Stimulated activated naive CD8-positive, alpha-beta T cell treated with anti-CD3 and anti-CD28 coated beads, Interleukin-15, amount 100 ng/mL, for 72 hours (primary cell): Measurements from ENCODE around the gene EPHA6.
"Not testable (repeated sequence)": the region's sequence is repeated elsewhere in the genome, so short reads cannot be mapped to it uniquely, and the experiment has no call there.

Source experiments
- ATAC-seq: fragments of 150-1000 bp; cut with Tn5 transposase; 2 replicates; pipeline ENCODE4 v1.10.0; 2021; ENCODE audit warnings: mild to moderate bottlenecking, moderate library complexity
- DNase-seq, 2 donors: peaks; one replicate each; pipeline ENCODE4 v3.0.0; 2021 to 2022
- H3K27ac Mint-ChIP-seq, 2 donors: one replicate each; pipeline ENCODE4 v1.8.0; 2022; ENCODE audit warnings: mild to moderate bottlenecking in 2 of 2, mixed read lengths in 2 of 2, moderate library complexity in 2 of 2
- H3K27me3 Mint-ChIP-seq: one replicate; pipeline ENCODE4 v1.8.0; 2022; ENCODE audit warnings: mixed read lengths
- H3K4me1 Mint-ChIP-seq: one replicate; pipeline ENCODE4 v1.8.0; 2022; ENCODE audit warnings: mild to moderate bottlenecking, mixed read lengths
- H3K4me3 Mint-ChIP-seq, 2 donors: one replicate each; pipeline ENCODE4 v1.8.0; 2022; ENCODE audit warnings: mild to moderate bottlenecking in 2 of 2, mixed read lengths in 2 of 2, moderate library complexity in 1 of 2
- H3K9me3 Mint-ChIP-seq, 2 donors: one replicate each; pipeline ENCODE4 v1.8.0; 2022; ENCODE audit warnings: mixed read lengths in 2 of 2

Gene EPHA6

GRCh38 chr3:96970211-96970610 lies 155.8 kb downstream of the EPHA6 start:
- DNase-seq = no peak
- Mint-ChIP-seq H3K9me3 (no peaks in the 10 kb centered on the region), H3K4me3 (no peak overlapping the region), H3K4me1 (no peaks in the 10 kb centered on the region), H3K27ac (no peak overlapping the region), H3K27me3 (no peaks in the 10 kb centered on the region)
- ATAC-seq = no peak

GRCh38 chr3:96977671-96978070 lies 163.3 kb downstream of the EPHA6 start:
- DNase-seq = no peak
- ATAC-seq = no peak
- H3K27me3 Mint-ChIP-seq = no peaks in the 10 kb centered on the region
- peaks cover 0 to 16% of the 10 kb centered on the region in 2 donors for H3K9me3 Mint-ChIP-seq
- no peak overlapping the region for H3K27ac Mint-ChIP-seq
- H3K4me1 Mint-ChIP-seq = no peaks in the 10 kb centered on the region
- H3K4me3 Mint-ChIP-seq = no peak overlapping the region

GRCh38 chr3:96983716-96984115 lies 169.3 kb downstream of the EPHA6 start:
- not testable (repeated sequence) for H3K27me3 Mint-ChIP-seq, H3K27ac Mint-ChIP-seq, ATAC-seq, DNase-seq, H3K4me1 Mint-ChIP-seq, H3K4me3 Mint-ChIP-seq
- H3K9me3 Mint-ChIP-seq = peaks cover 0 to 17% of the 10 kb centered on the region in 2 donors

- Mint-ChIP-seq H3K9me3 (peaks cover 8 to 17% of the 10 kb centered on the region in 2 donors), H3K4me1 (no peaks in the 10 kb centered on the region), H3K4me3 (no peak overlapping the region), H3K27ac (no peak overlapping the region), H3K27me3 (no peaks in the 10 kb centered on the region)
- DNase-seq = no peak
- ATAC-seq = no peak
These were observed 171.8 kb downstream of the EPHA6 start for GRCh38 chr3:96986241-96986640.

- Mint-ChIP-seq H3K27ac (no peak overlapping the region), H3K9me3 (peaks cover 6 to 17% of the 10 kb centered on the region in 2 donors), H3K4me3 (no peak overlapping the region), H3K27me3 (no peaks in the 10 kb centered on the region), H3K4me1 (no peaks in the 10 kb centered on the region)
- ATAC-seq = no peak
- DNase-seq = no peak
These were observed 176.8 kb downstream of the EPHA6 start for GRCh38 chr3:96991231-96991630.

DNA sequence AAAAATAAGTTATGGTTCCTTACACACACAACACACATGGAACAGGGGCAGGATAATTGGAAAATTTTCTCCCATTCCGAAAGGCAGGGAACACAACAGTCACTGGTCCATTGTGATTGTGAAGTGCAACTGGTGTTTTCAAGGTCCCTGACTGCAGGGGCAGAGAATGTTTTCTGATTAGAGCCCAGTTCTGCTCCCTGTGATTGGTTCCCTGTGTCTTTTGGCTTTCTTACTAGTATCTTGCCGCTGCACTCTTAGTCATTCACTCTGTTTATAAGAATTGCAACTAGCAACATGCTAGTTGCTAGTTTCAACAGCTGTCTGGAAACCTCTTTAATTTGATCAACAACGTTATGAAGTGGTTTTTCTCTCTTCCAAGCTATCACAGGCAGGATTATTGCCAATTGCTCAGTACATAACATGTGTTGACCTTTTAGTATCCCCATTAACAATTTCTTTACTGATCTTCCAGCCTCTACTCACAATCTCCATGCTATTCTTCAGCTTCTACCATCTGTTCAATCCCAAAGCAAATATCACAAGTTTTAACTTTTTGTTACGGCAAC lies 177.5 kb downstream of the EPHA6 start:
- Mint-ChIP-seq H3K4me3 (no peak overlapping the region), H3K9me3 (peaks cover 6 to 17% of the 10 kb centered on the region in 2 donors), H3K27ac (no peak overlapping the region), H3K27me3 (no peaks in the 10 kb centered on the region), H3K4me1 (no peaks in the 10 kb centered on the region)
- DNase-seq (no peak), ATAC-seq (no peak)

GRCh38 chr3:96994988-96995387 lies 180.6 kb downstream of the EPHA6 start:
- H3K27ac Mint-ChIP-seq = no peak overlapping the region
- no peaks in the 10 kb centered on the region for H3K27me3 Mint-ChIP-seq
- no peak overlapping the region for H3K4me3 Mint-ChIP-seq
- peaks cover 6 to 9% of the 10 kb centered on the region in 2 donors for H3K9me3 Mint-ChIP-seq
- ATAC-seq (no peak), DNase-seq (no peak)
- H3K4me1 Mint-ChIP-seq = no peaks in the 10 kb centered on the region

- no peak for ATAC-seq
These were observed 181.6 kb downstream of the EPHA6 start for GRCh38 chr3:96996009-96996408.

DNA sequence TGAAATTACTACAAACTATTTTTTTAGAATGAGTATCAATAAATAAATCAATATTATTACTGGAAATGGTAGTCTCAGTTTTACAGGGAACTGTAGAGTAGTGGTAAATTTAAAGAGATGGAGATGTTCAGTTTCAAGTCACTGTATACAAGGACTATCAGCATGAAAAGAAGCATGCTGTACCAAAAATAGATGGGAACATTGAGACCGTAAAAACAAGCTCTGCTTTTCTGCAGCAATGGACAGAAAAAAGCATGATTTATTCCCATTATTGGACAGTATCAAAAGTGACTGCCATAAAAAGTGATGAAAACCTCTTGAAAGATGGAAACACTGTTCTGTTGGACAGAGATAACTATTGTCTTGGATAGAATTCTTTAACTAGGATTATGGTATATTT lies 187.2 kb downstream of the EPHA6 start:
- DNase-seq = no peak
- peaks cover 4 to 17% of the 10 kb centered on the region in 2 donors for H3K9me3 Mint-ChIP-seq
- ATAC-seq = no peak
- no peaks in the 10 kb centered on the region for H3K4me1 Mint-ChIP-seq
- H3K27me3 Mint-ChIP-seq = no peaks in the 10 kb centered on the region
- H3K27ac Mint-ChIP-seq = no peak overlapping the region
- H3K4me3 Mint-ChIP-seq = no peak overlapping the region

More at GRCh38 chr3:96996009-96996408, 181.6 kb downstream of the EPHA6 start:
- Mint-ChIP-seq H3K27me3 (no peaks in the 10 kb centered on the region), H3K9me3 (peaks cover 6 to 9% of the 10 kb centered on the region in 2 donors), H3K4me1 (no peaks in the 10 kb centered on the region), H3K4me3 (no peak overlapping the region), H3K27ac (no peak overlapping the region)
- no peak for DNase-seq

DNA sequence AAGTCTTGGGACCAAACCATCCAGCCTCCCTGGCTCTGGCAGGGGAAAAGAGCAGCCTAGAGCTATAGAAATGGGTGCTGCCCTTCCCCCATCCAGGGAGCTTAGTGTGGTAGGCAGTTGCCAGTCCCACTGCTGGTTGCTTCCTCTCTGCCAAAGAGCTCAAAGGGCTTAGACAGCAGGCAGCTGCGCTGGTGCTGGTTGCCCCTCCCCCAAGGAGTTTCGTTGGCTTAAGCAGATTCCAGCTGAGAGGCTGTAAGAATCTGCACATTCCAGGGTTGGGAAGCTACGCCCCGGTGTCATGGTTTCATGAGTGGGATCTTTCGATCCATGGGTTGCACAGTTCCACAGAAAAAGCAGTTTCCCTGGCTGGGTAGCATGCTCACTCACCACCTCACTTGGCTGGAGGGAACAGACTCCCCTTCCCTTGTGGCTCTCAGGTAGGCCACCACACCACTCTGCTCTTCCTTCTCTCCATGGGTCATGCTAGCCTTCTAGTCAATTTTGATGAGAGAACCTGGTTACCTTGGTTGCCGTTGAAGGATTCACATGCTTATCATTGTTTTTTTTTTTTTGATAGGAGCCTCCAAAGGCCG lies 195.1 kb downstream of the EPHA6 start:
- DNase-seq = no peak
- H3K4me3 Mint-ChIP-seq = no peak overlapping the region

DNA sequence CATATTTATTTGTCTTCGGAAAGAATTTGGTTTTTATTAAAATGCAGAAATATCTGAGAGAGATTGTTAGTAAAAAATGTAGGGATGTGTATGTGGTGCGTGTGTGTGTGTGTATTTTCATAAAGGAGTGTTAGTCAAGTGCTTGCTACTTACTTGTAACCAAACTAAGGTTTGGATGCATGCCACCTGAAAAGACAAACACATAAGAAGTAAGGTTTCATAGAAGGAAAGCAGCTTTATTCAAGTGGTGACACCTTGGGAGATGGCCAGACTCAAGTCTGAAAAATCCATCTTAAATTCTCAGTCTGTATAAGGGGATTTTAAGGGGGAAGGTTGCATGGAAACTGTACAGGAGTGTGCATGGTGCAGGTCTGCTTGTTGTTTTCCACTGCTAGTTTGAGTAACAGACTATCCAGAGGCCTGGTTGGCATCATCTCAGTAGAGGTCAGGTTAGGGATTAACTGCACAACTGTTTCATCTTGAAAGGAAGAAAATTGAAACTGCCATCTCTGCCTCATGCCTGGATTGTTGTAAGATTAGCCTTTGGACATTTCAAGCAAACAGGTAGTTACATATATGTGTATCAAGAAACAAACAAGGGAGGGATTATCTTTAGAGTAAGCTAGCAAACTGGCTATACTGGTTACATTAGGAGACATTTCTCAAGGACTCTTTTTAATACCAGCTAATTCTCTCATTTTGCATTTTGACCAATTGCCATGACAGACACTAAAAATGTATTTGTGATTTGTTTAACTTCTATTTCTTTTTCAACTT lies 196.7 kb downstream of the EPHA6 start:
- ATAC-seq (no peak), DNase-seq (no peak)
- Mint-ChIP-seq H3K27me3 (no peaks in the 10 kb centered on the region), H3K4me1 (no peaks in the 10 kb centered on the region), H3K9me3 (peaks cover 22 to 24% of the 10 kb centered on the region in 2 donors), H3K4me3 (no peak overlapping the region), H3K27ac (no peak overlapping the region)

More for the DNA sequence above, 195.1 kb downstream of the EPHA6 start:
- peaks cover 22 to 35% of the 10 kb centered on the region in 2 donors for H3K9me3 Mint-ChIP-seq
- no peaks in the 10 kb centered on the region for H3K4me1 Mint-ChIP-seq
- no peak for ATAC-seq
- H3K27me3 Mint-ChIP-seq = no peaks in the 10 kb centered on the region
- no peak overlapping the region for H3K27ac Mint-ChIP-seq

DNA sequence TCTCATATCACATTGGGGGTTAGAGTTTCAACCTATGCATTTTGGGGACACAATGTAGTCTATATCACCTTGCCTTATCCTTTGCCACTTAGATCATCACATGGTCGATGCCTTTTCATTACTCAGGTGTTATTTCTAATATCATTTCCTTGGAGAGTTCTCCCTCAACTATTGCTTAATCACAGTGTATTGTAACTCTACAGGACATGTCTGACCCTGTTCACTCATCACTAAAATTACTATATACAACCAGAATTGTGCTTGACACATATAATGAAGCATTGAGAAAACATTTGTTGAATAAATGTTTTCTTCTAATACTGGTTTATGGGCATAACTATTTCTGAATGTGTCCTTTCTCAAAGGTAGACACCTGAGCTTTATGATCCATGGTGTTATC lies 207.4 kb downstream of the EPHA6 start:
- no peak for ATAC-seq
- H3K27ac Mint-ChIP-seq = no peak overlapping the region
- H3K9me3 Mint-ChIP-seq = peaks cover 17 to 40% of the 10 kb centered on the region in 2 donors
- no peaks in the 10 kb centered on the region for H3K4me1 Mint-ChIP-seq
- no peaks in the 10 kb centered on the region for H3K27me3 Mint-ChIP-seq
- H3K4me3 Mint-ChIP-seq = no peak overlapping the region
- DNase-seq = no peak

GRCh38 chr3:97025612-97026011 lies 211.2 kb downstream of the EPHA6 start:
- not testable (repeated sequence) for H3K27ac Mint-ChIP-seq, H3K4me3 Mint-ChIP-seq, H3K27me3 Mint-ChIP-seq, ATAC-seq, H3K4me1 Mint-ChIP-seq, DNase-seq
- peaks cover 6 to 23% of the 10 kb centered on the region in 2 donors for H3K9me3 Mint-ChIP-seq

DNA sequence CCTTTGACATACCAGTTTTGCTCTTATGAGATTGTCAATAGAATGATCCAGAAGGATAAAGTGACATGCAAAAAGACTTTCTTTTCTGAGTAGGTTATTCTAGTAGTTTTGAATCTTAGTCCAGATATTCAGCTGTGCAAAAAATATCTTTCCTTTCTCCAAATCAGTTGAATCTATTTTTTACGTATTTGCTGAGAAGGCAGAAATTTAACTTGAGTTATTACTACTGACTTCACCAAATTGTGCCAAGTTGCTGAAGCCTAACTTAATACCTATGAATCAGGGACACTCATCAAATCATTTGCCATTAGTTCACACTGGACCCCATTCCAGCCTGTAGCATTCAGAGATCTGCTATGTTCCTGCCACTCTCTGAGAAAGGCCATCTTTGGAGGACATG lies 215.6 kb downstream of the EPHA6 start:
- Mint-ChIP-seq H3K9me3 (peaks cover 0 to 24% of the 10 kb centered on the region in 2 donors), H3K4me1 (no peaks in the 10 kb centered on the region), H3K4me3 (no peak overlapping the region), H3K27me3 (no peaks in the 10 kb centered on the region), H3K27ac (no peak overlapping the region)
- DNase-seq = no peak
- no peak for ATAC-seq

DNA sequence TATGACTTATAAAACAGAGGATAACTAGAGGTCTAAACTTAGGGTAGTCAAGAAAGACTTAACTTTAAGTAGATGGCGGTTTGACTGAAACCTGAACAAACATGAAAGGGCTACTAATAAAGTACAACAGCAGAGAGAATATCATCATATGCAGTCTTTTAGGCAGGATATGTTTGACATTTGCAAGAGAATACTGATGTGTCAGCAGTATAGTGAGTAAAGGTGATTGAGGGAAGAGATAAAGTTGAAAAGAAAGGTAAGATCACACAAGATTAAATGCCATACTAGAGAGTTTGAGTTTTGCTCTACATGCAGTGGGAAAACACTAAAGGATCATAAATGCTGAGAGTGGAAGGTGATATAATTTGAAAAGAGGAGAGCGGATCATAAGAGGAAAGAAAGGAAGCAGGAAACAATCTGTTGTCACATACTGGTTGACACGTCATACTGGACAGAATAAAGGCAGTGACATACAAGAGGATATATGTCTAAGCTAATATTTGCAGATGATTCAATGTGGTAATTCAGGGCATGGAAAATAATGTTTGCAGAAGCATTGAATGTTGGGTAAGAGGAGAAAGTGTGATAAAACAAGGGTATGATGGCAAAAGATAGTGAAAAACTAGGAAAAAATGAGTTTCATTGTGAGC lies 223.0 kb downstream of the EPHA6 start:
- DNase-seq (no peak), ATAC-seq (no peak)
- Mint-ChIP-seq H3K27ac (no peak overlapping the region), H3K9me3 (peaks cover 0 to 6% of the 10 kb centered on the region in 2 donors), H3K4me1 (no peaks in the 10 kb centered on the region), H3K4me3 (no peak overlapping the region), H3K27me3 (no peaks in the 10 kb centered on the region)

GRCh38 chr3:97043411-97043810 lies 229.0 kb downstream of the EPHA6 start:
- Mint-ChIP-seq H3K4me3 (no peak overlapping the region), H3K4me1 (no peaks in the 10 kb centered on the region)
- DNase-seq = no peak

More at GRCh38 chr3:97043411-97043810, 229.0 kb downstream of the EPHA6 start:
- ATAC-seq = no peak
- H3K9me3 Mint-ChIP-seq = peaks cover 0 to under 1% of the 10 kb centered on the region in 2 donors
- H3K27ac Mint-ChIP-seq = no peak overlapping the region
- H3K27me3 Mint-ChIP-seq = no peaks in the 10 kb centered on the region
